CD4-positive, alpha-beta T cell treated with Interferon alpha-2 for 1 hour (primary cell): ENCODE results near the gene MYO16.
"Not testable (repeated sequence)": the region's sequence is repeated elsewhere in the genome, so short reads cannot be mapped to it uniquely, and the experiment has no call there.

Source experiments
- DNase-seq, 2 donors: peaks; one replicate each; pipeline ENCODE4 v3.0.0-alpha.2; 2020 to 2022

MYO16 gene

DNA sequence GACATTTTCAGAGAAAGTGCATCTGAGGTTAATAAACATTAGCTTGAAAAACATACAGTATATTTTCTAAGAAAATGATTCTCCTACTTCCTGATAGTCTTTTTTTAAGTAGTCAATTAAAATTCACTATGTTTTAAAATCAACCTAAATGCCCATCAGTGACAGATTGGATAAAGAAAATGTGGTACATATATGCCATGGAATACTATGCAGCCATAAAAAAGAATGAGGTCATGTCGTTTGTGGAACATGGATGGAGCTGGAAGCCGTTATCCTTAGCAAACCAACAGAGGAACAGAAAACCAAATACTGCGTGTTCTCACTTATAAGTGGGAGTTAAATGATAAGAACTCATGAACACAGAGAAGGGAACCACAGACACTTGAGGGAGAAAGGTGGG lies 462.8 kb downstream of the MYO16 start:
- DNase-seq, result not testable (repeated sequence)

DNA sequence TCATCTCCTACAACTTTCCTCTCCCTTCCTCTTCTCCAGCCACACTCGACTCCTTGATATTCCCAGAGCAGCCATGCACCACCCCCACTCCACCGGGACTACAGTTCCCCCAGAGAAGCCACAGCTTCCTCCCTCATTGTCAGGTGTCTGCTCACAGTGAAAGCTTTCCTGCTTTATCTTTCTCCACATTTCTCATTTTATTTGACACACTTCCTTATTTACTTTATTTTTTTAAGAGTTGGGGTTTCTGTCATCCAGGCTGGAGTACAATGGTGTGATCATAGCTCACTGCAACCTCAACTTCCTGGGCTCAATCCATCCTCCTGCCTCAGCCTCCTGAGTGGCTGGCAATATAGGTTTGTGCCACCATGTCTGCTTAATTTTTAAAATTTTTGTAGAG lies 464.6 kb downstream of the MYO16 start:
- DNase-seq, result no peak

GRCh38 chr13:109095126-109095525 lies 465.7 kb downstream of the MYO16 start:
- DNase-seq, result no peak

GRCh38 chr13:109096101-109096500 lies 466.7 kb downstream of the MYO16 start:
- DNase-seq, result no peak

DNA sequence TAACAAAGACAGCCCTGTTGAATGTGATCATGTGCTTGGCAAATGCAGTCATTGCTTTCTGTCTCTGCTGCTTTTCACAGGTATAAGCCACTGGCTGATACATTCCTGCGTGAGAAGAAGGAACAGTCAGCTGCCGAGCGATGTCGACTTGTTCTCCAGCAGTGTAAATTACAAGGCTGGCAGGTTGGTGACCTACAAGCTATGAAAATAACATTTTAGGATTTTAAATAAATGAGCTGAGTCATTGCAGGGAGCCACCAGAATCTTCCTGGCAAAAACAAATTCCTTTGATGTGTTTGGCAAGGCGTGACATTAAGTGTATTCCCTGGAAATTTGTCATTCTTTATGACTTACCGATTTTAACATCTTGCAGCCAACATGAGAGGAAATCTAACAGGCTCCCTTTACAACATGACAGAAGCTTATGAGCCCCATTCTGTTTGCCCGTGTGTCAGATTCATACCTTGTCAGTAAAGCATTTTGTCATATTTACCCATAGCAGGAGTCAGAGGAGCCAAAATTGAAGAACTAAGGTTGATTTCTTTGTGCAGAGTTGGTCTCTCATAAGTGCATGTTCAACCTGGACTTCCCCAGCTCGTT lies 471.4 kb downstream of the MYO16 start:
- DNase-seq, result no peak

DNA sequence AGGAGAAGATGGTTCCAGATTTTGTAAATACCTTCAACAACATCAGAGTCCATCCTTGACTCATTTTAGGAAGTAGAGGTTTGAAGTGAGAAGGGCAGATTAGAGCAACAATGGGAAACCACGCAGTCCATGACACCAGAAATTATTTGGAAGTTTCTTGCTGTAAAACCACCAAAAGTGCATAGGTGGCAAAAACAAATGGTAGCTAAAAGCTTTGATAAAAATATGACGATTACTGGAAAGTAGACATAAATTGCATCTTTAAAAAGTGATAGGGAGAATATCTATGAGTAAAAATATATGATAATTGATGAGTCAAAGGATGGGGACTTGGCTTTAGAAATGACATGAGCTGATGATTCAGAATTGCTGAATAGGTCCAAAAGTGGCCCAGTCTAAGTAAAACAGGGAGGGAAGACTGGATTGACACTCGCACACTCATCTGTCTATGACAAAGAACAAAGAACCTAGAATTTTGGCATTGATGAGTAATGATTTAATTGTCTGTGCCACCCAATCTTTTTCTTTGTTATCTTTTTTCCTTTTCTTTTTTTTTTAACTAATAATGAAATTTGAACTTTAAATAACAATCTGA lies 472.2 kb downstream of the MYO16 start:
- no peak for DNase-seq

GRCh38 chr13:109105899-109106298 lies 476.5 kb downstream of the MYO16 start:
- DNase-seq, result no peak

DNA sequence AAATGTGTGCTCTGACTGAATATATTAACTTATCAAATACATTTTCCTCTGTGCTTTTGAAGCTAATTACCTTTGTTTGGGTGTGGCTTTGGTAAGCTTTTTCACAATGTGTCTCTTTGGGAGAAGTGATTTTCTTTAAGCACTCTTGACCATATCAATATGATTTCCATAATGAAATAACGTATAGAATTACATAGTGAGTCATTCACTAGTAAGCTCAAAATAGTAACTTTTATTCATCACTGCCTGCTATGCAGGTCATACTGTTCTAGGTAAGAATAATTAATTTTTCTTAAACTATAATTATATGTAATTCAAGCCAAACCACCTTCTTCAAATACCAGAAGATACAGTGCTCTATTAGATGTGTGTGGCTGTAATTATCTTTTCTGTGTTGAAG lies 480.7 kb downstream of the MYO16 start:
- DNase-seq, result no peak

DNA sequence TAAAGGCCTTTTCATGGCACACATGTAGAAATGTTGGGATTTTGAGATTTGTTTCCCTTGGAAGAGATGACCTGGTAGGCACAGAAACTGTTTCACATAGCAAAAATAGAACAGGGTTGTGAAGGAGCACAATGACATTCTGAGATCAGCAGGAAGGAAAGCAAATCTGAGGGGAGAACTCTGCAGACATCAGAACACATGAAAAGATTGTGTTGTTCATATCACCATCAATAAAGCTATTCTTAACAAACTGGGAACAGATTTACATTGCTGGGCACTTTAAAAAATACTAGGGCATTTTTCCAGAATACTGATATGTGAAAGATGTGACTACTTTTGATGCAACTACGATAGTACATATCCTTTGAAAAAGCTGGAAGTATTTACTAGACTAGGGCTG lies 481.7 kb downstream of the MYO16 start:
- DNase-seq, result no peak

GRCh38 chr13:109113427-109113826 lies 484.0 kb downstream of the MYO16 start:
- DNase-seq, result no peak

- DNase-seq, result no peak
These were observed 484.8 kb downstream of the MYO16 start for GRCh38 chr13:109114162-109114561.

- DNase-seq, result no peak
These were observed 485.6 kb downstream of the MYO16 start for GRCh38 chr13:109114991-109115390.

DNA sequence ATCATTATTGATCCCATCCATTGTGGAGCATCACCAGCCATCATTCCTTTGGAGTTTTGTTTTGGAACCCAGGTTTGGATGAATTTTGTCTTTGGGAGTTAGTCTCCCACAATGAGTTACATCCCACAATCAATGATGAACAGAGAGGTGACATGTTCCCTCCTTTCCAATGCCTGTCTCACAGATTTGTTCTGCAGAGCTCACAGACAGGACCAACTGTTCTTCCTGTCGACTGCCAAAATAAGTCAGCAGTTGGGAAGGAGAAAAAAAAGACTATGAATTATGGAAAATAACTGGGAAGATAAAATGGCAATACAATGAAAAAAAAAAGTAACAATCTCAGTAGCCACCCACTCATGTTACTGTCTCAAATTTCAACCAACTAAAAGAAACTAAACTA lies 489.1 kb downstream of the MYO16 start:
- DNase-seq, result no peak

DNA sequence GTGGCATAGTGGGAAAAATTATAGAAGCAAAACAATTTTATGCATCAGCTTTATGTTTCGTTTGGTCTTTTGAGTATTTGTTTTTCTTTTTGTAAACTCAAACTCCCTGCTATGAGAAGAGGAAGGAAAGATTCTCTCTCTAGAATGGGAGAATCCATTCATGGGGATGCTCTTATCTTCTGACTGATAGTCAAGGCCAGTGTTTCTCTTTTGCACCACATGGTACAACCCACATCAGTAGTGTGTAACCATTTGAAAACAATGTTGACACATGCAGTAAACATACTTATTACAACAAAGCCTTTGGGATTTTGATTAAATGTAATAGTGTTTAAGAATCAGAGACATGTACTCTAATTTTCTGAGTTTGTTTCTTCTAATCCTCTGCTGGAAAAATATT lies 490.5 kb downstream of the MYO16 start:
- no peak for DNase-seq

DNA sequence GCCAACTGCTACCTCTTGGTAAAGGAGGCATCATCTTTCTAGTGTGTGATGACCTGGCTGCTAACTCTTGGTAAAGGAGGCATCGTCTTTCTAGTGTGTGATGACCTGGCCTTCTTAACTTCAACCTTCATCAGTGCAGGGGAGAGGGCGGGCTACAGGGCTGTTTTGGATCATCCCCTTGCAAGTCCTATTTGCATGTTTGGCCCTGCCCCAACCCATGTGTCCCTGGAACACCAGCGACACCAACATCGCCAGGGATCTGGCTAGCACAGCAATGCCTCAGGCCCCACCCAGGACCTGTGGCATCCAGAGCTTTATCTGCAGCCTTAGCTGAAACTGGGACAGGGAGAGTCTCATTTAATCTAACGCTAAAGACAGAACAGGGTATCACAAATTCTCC lies 492.4 kb downstream of the MYO16 start:
- no peak for DNase-seq

GRCh38 chr13:109123971-109124370 lies 494.6 kb downstream of the MYO16 start:
- no peak for DNase-seq

GRCh38 chr13:109126178-109126577 lies 496.8 kb downstream of the MYO16 start:
- DNase-seq, result no peak

- DNase-seq, result no peak
These were observed 497.7 kb downstream of the MYO16 start for GRCh38 chr13:109126891-109127641.

- no peak for DNase-seq
These were observed 498.7 kb downstream of the MYO16 start for GRCh38 chr13:109128121-109128520.

DNA sequence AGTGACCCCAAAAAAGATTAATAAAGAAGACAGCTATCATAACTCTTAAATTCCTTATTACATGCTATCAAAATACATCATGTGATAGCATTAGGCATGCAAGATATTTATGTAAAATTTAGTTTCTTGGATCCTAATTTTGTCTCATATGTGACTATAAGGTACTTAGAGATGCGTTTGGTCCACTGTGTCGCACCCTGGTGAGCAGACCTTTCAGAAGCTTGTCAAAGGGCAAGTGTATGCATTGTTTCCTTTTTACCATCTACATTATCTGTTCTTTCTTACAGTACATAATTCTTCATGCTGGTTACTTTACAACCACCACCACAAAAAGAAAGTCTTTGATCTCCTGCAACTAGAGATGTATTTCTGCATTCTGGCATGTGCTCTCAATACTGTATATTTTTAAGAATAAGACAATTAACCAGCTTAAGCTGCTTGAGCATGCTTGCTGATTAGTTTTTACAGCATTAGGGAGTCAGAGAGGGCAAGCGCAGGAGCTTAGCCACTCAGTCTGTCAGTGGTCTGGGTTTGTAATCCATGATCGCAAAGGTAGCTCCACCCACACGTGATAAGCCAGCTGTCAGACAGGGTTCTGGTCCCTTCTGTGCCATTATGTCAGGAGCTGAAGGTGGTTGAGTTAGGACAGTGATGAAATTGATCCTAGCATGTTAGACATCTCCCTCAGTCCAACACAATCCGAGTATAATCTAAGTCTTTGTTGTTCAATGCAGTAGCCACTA lies 500.9 kb downstream of the MYO16 start:
- DNase-seq, result no peak

DNA sequence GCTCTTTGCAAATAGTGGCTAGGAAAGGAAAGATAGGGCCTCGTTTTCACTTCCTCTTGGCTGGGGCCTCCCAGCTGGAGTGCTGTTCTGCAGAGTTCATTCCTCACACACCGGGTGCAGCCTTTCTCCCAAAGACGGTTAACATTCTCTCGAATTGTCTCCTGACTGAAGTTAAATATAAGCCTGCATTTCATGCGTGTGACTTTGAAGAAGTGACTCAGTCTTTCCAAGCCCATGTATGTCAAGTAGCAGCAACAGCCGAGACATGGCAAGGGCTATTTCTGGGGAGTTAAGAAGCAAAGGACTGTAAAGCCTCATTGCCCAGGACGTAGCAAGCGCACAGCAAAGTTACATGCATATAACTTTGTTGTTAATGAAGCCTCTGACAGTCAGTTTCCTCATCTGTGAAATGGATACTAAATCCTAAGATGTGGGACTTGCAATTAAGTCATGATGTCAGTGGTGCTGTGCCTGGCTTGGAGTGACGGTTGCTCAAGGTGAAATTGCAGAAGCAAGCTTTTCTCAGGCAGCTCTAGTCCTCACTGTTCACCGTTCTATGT lies 502.4 kb downstream of the MYO16 start:
- DNase-seq, result no peak

DNA sequence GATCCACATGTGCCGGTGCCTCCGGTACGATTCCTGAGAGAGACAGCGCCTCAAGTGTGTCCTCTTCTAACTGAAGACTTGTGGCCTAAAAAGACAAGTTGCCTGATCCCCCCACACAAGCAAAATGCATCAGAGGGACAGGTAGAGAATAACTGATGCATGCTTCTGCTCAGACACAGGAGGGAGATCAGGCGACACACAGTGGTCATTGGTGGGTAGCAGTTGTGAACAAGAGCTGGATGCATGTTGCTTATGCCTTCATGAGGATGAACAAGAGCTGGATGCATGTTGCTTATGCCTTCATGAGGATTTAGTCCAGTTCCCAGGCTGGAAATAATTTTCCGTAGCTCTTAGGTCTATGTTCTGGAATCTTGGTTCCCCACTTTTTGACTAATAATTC lies 505.6 kb downstream of the MYO16 start:
- no peak for DNase-seq

- no peak for DNase-seq
These were observed 507.5 kb downstream of the MYO16 start for GRCh38 chr13:109136873-109137272.
